CD4-positive, CD25-positive, alpha-beta regulatory T cell (primary cell): ENCODE results near the gene OR10G6. TPM values are rescaled to one million over a fixed set of nuclear protein-coding genes. Genes with fewer than 3 reads are reported as not detected.
"Not testable (repeated sequence)": the region's sequence is repeated elsewhere in the genome, so short reads cannot be mapped to it uniquely, and the experiment has no call there.

ENCODE experiments used
- ATAC-seq, 2 donors: fragments of 150-1000 bp; cut with Tn5 transposase; one replicate each; pipeline ENCODE4 v1.10.0; 2021; ENCODE audit warnings: low read depth in 2 of 2, moderate number of reproducible peaks in 2 of 2, moderate library complexity in 1 of 2
- DNase-seq, 3 donors: peaks; one replicate each; pipeline versions ENCODE4 v3.0.0 to v3.0.0-alpha.2; 2012 to 2022; ENCODE audit warnings: mixed read lengths in 1 of 3
- H3K27ac ChIP-seq: one replicate; pipeline ENCODE4 v1.7.0; 2013; ENCODE audit warnings: mild to moderate bottlenecking, low read length; ENCODE audit not compliant: insufficient read depth, poor library complexity, severe bottlenecking
- H3K27me3 ChIP-seq: one replicate; pipeline ENCODE4 v1.7.0; 2013; ENCODE audit warnings: low read length; ENCODE audit not compliant: control insufficient read depth, insufficient read depth
- H3K36me3 ChIP-seq: one replicate; pipeline ENCODE4 v1.7.0; 2013; ENCODE audit warnings: mild to moderate bottlenecking, low read length, moderate library complexity; ENCODE audit not compliant: control insufficient read depth, insufficient read depth
- H3K4me1 ChIP-seq: 2 replicates; pipeline ENCODE4 v1.7.0; 2013; ENCODE audit warnings: mild to moderate bottlenecking, low read length; ENCODE audit not compliant: insufficient read depth, control insufficient read depth, poor library complexity, severe bottlenecking
- H3K4me3 ChIP-seq: one replicate; pipeline ENCODE4 v1.7.0; 2013; ENCODE audit warnings: low read depth, mild to moderate bottlenecking, low read length, moderate library complexity
- H3K9me3 ChIP-seq, 2 experiments: 1 replicate in 1 of 2; 2 replicates in 1 of 2; pipeline ENCODE4 v1.7.0; 2013; ENCODE audit warnings: low read length in 2 of 2, mild to moderate bottlenecking in 1 of 2, moderate library complexity in 1 of 2; ENCODE audit not compliant: control insufficient read depth in 2 of 2
- H3K27ac Mint-ChIP-seq, 3 donors: one replicate each; pipeline ENCODE4 v1.8.0; 2020 to 2022; ENCODE audit warnings: mild to moderate bottlenecking in 3 of 3, mixed read lengths in 3 of 3, moderate library complexity in 2 of 3
- H3K27me3 Mint-ChIP-seq: one replicate; pipeline ENCODE4 v1.8.0; 2022; ENCODE audit warnings: mild to moderate bottlenecking, mixed read lengths
- H3K36me3 Mint-ChIP-seq: one replicate; pipeline ENCODE4 v1.8.0; 2020; ENCODE audit warnings: mixed read lengths
- H3K4me1 Mint-ChIP-seq, 4 donors: one replicate each; pipeline ENCODE4 v1.8.0; 2020 to 2022; ENCODE audit warnings: mixed read lengths in 4 of 4, mild to moderate bottlenecking in 1 of 4
- H3K4me3 Mint-ChIP-seq, 4 donors: one replicate each; pipeline ENCODE4 v1.8.0; 2020 to 2022; ENCODE audit warnings: mild to moderate bottlenecking in 4 of 4, mixed read lengths in 4 of 4, moderate library complexity in 3 of 4
- H3K9me3 Mint-ChIP-seq, 7 donors: one replicate each; pipeline ENCODE4 v1.8.0; 2020 to 2022; ENCODE audit warnings: mixed read lengths in 7 of 7, mild to moderate bottlenecking in 3 of 7, moderate library complexity in 2 of 7
- polyA plus RNA-seq, 4 donors: library from polyadenylated mRNA; unstranded; fragments of 300-500 nt; fragmentation: Illumina TruSeq; gene quantifications; one replicate each; pipeline ENCODE4 v1.2.3, GENCODE V29; 2021
- total RNA-seq: library from RNA; stranded (reverse); gene quantifications from one replicate; pipeline ENCODE4 v1.2.3, GENCODE V29; 2022

Gene OR10G6, protein sequence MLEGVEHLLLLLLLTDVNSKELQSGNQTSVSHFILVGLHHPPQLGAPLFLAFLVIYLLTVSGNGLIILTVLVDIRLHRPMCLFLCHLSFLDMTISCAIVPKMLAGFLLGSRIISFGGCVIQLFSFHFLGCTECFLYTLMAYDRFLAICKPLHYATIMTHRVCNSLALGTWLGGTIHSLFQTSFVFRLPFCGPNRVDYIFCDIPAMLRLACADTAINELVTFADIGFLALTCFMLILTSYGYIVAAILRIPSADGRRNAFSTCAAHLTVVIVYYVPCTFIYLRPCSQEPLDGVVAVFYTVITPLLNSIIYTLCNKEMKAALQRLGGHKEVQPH
- not detected for total RNA-seq
- not detected for polyA plus RNA-seq

DNA sequence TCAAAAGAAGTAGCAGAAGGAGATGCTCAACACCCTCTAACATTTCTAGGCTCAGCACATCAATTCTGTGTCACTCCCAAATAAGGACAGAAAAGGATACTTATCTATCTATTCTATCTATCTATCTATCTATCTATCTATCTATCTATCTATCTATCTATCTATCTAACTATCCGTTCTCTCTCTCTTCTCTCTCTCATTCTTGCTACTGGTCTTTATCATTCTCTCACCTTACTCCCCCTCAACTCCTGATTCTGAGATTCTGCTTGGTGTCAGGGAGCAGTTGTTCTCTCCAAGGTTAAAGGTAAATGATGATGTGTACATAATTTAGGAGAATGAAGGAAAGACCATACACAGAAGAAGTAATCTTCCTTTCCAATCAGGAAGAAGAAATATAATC is at the start of gene OR10G6:
OR10G6 (minus strand) TSS at position 43 of the 400 bp plus-strand sequence; CDS start at position 43, 0 bp downstream.
- DNase-seq, result no peak
- peaks cover 0 to 2% (median 0%) of the 10 kb centered on the region in 7 donors for H3K9me3 Mint-ChIP-seq
- H3K9me3 ChIP-seq, result no peaks in the 10 kb centered on the region
- H3K36me3 Mint-ChIP-seq, result no peaks in the 10 kb centered on the region
- no peak within 1 kb of the TSS for H3K27ac ChIP-seq
- ATAC-seq, result no peak
- H3K36me3 ChIP-seq, result no peaks in the 10 kb centered on the region
- no peaks in the 10 kb centered on the region for H3K4me1 Mint-ChIP-seq
- H3K27me3 Mint-ChIP-seq, result no peaks in the 10 kb centered on the region
- no peak within 1 kb of the TSS for H3K27ac Mint-ChIP-seq
- H3K27me3 ChIP-seq, result no peaks in the 10 kb centered on the region
- no peaks in the 10 kb centered on the region for H3K4me1 ChIP-seq
- H3K4me3 Mint-ChIP-seq, result no peak within 1 kb of the TSS
- H3K4me3 ChIP-seq, result no peak within 1 kb of the TSS

GRCh38 chr11:124043420-124043819 is 48.5 kb upstream of the OR10G6 start:
- no peaks in the 10 kb centered on the region for H3K27me3 ChIP-seq
- no peak overlapping the region for H3K27ac ChIP-seq
- H3K9me3 Mint-ChIP-seq, result peaks cover 0 to 2% (median 0%) of the 10 kb centered on the region in 7 donors
- peak overlapping the region in 1 of 3 donors; percentile 52 for H3K27ac Mint-ChIP-seq
- no peaks in the 10 kb centered on the region for H3K9me3 ChIP-seq
- no peaks in the 10 kb centered on the region for H3K27me3 Mint-ChIP-seq
- no peak overlapping the region for H3K4me3 Mint-ChIP-seq
- no peak overlapping the region for H3K4me3 ChIP-seq
- ATAC-seq (no peak), DNase-seq (no peak)
- H3K4me1 Mint-ChIP-seq, result no peaks in the 10 kb centered on the region
- no peaks in the 10 kb centered on the region for H3K36me3 Mint-ChIP-seq
- H3K36me3 ChIP-seq, result no peaks in the 10 kb centered on the region
- no peaks in the 10 kb centered on the region for H3K4me1 ChIP-seq

GRCh38 chr11:124041254-124041653 is 46.3 kb upstream of the OR10G6 start, which contains the start of gene OR10G7:
Gene OR10G7, minus strand, starts transcription at chr11:124041325. Its CDS starts 2,324 bp downstream, at chr11:124039001.
- Mint-ChIP-seq H3K27me3 (no peaks in the 10 kb centered on the region), H3K9me3 (peaks cover 0 to 5% (median 0%) of the 10 kb centered on the region in 7 donors), H3K4me3 (no peak within 1 kb of the TSS), H3K4me1 (no peaks in the 10 kb centered on the region), H3K27ac (no peak within 1 kb of the TSS), H3K36me3 (no peaks in the 10 kb centered on the region)
- no peak for DNase-seq
- Histone ChIP-seq H3K27me3 (no peaks in the 10 kb centered on the region), H3K4me3 (no peak within 1 kb of the TSS), H3K9me3 (no peaks in the 10 kb centered on the region), H3K4me1 (no peaks in the 10 kb centered on the region), H3K27ac (no peak within 1 kb of the TSS), H3K36me3 (no peaks in the 10 kb centered on the region)
- no peak for ATAC-seq

GRCh38 chr11:124039557-124039956 is 44.6 kb upstream of the OR10G6 start:
- Histone ChIP-seq H3K4me3 (no peak overlapping the region), H3K27ac (no peak overlapping the region), H3K9me3 (no peaks in the 10 kb centered on the region), H3K27me3 (no peaks in the 10 kb centered on the region), H3K36me3 (no peaks in the 10 kb centered on the region), H3K4me1 (no peaks in the 10 kb centered on the region)
- Mint-ChIP-seq H3K27me3 (no peaks in the 10 kb centered on the region), H3K9me3 (peaks cover 0 to 5% (median 0%) of the 10 kb centered on the region in 7 donors), H3K4me1 (no peaks in the 10 kb centered on the region), H3K27ac (no peak overlapping the region), H3K36me3 (no peaks in the 10 kb centered on the region), H3K4me3 (no peak overlapping the region)
- ATAC-seq (no peak), DNase-seq (no peak)

DNA sequence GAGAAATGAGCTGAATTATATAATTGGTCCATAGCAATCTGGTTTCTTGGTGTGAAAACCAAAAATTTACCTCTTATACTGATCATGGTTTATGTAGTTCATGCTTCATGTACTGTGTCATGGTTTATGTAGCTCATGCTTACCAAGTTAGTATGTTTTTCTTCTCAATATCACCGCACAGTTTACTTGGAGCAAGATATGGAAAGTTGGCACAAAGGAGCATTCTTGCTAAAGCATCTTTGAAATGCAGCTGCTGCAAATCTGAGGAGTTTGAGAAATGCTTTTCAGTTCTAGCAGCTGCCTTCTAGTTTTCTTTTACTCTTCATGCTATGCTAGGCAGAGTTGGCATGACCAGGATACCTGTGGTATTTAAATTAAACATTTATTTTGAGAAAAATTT is 41.7 kb upstream of the OR10G6 start:
- Mint-ChIP-seq H3K9me3 (peaks cover 0 to 5% (median 0%) of the 10 kb centered on the region in 7 donors), H3K27me3 (no peaks in the 10 kb centered on the region), H3K27ac (no peak overlapping the region), H3K4me1 (no peaks in the 10 kb centered on the region), H3K36me3 (no peaks in the 10 kb centered on the region), H3K4me3 (no peak overlapping the region)
- Histone ChIP-seq H3K27me3 (no peaks in the 10 kb centered on the region), H3K9me3 (no peaks in the 10 kb centered on the region), H3K4me3 (no peak overlapping the region), H3K27ac (no peak overlapping the region), H3K36me3 (no peaks in the 10 kb centered on the region), H3K4me1 (no peaks in the 10 kb centered on the region)
- ATAC-seq (no peak), DNase-seq (no peak)

GRCh38 chr11:124026498-124026897 is 31.5 kb upstream of the OR10G6 start, which contains the start of gene OR10G8:
Gene OR10G8, plus strand, starts transcription at chr11:124026798. Its CDS starts 2,825 bp downstream, at chr11:124029623.
- no peak within 1 kb of the TSS for H3K27ac ChIP-seq
- H3K4me1 ChIP-seq, result no peaks in the 10 kb centered on the region
- H3K36me3 ChIP-seq, result no peaks in the 10 kb centered on the region
- H3K4me3 ChIP-seq, result no peak within 1 kb of the TSS
- no peak for DNase-seq
- peaks cover 0 to 1% (median 0%) of the 10 kb centered on the region in 7 donors for H3K9me3 Mint-ChIP-seq
- no peaks in the 10 kb centered on the region for H3K9me3 ChIP-seq
- H3K27me3 Mint-ChIP-seq, result no peaks in the 10 kb centered on the region
- no peak within 1 kb of the TSS for H3K4me3 Mint-ChIP-seq
- H3K27me3 ChIP-seq, result no peaks in the 10 kb centered on the region
- no peaks in the 10 kb centered on the region for H3K4me1 Mint-ChIP-seq
- no peak within 1 kb of the TSS for H3K27ac Mint-ChIP-seq
- ATAC-seq, result no peak
- no peaks in the 10 kb centered on the region for H3K36me3 Mint-ChIP-seq

- not testable (repeated sequence) for H3K27ac ChIP-seq, ATAC-seq, H3K27me3 ChIP-seq, H3K4me1 ChIP-seq, H3K4me3 ChIP-seq, H3K4me1 Mint-ChIP-seq, DNase-seq, H3K27ac Mint-ChIP-seq, H3K9me3 Mint-ChIP-seq, H3K36me3 ChIP-seq, H3K27me3 Mint-ChIP-seq, H3K9me3 ChIP-seq, H3K4me3 Mint-ChIP-seq, H3K36me3 Mint-ChIP-seq
Measured at GRCh38 chr11:124015837-124016236, 20.9 kb upstream of the OR10G6 start.

DNA sequence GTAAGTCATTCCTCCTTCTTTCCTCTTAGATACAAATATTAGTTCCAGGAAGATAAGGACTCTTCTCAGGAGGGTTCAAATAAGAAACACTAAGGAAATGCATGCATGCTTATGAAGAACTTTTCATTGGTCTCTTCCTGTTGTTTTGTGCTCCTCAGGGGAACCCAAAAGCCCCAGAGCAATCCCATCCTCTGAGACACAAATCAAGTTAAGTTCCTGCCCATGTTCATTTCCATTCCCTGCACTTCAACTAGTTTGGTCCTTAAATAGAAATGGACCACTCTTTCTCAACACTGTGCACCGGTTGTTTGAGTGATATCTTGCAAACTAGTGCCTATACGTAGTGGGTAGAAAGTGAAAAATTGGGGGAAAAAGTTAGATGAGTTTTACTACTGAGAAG is 17.7 kb upstream of the OR10G6 start, which contains the start of gene OR10G4:
OR10G4 (plus strand) TSS at position 301 of the 400 bp plus-strand sequence. CDS start 2,578 bp downstream, outside the sequence.
- no peaks in the 10 kb centered on the region for H3K9me3 Mint-ChIP-seq
- H3K27me3 Mint-ChIP-seq, result no peaks in the 10 kb centered on the region
- H3K27ac Mint-ChIP-seq, result no peak within 1 kb of the TSS
- H3K4me1 Mint-ChIP-seq, result no peaks in the 10 kb centered on the region
- no peak within 1 kb of the TSS for H3K4me3 Mint-ChIP-seq
- Histone ChIP-seq H3K4me3 (no peak within 1 kb of the TSS), H3K36me3 (no peaks in the 10 kb centered on the region), H3K27me3 (no peaks in the 10 kb centered on the region), H3K27ac (no peak within 1 kb of the TSS), H3K9me3 (no peaks in the 10 kb centered on the region), H3K4me1 (no peaks in the 10 kb centered on the region)
- DNase-seq (no peak), ATAC-seq (no peak)
- no peaks in the 10 kb centered on the region for H3K36me3 Mint-ChIP-seq
